Central memory CD8-positive, alpha-beta T cell (primary cell): ENCODE results near the gene FN3K.
"Not testable (repeated sequence)": the region's sequence is repeated elsewhere in the genome, so short reads cannot be mapped to it uniquely, and the experiment has no call there.

Experiments used
- ATAC-seq: fragments of 150-1000 bp; cut with Tn5 transposase; replicated peaks from 2 replicates; pipeline ENCODE4 v1.10.0; 2022; ENCODE audit warnings: mild to moderate bottlenecking, moderate FRiP score, moderate number of reproducible peaks; ENCODE audit not compliant: poor library complexity, severe bottlenecking; ENCODE audit errors: extremely low read depth
- DNase-seq, 2 donors: peaks; one replicate each; pipeline ENCODE4 v3.0.0; 2021; ENCODE audit warnings: low spot score in 2 of 2
- H3K27ac Mint-ChIP-seq: one replicate; pipeline ENCODE4 v1.8.0; 2022; ENCODE audit warnings: low read depth, mild to moderate bottlenecking, moderate library complexity, mixed read lengths
- H3K27me3 Mint-ChIP-seq: one replicate; pipeline ENCODE4 v1.8.0; 2022; ENCODE audit warnings: mixed read lengths
- H3K36me3 Mint-ChIP-seq: one replicate; pipeline ENCODE4 v1.8.0; 2022; ENCODE audit warnings: mild to moderate bottlenecking, moderate library complexity, mixed read lengths; ENCODE audit not compliant: insufficient read depth
- H3K4me1 Mint-ChIP-seq: one replicate; pipeline ENCODE4 v1.8.0; 2022; ENCODE audit warnings: mixed read lengths
- H3K4me3 Mint-ChIP-seq: one replicate; pipeline ENCODE4 v1.8.0; 2022; ENCODE audit warnings: mild to moderate bottlenecking, moderate library complexity, mixed read lengths
- H3K9me3 Mint-ChIP-seq: one replicate; pipeline ENCODE4 v1.8.0; 2022; ENCODE audit warnings: mixed read lengths

Gene FN3K

DNA sequence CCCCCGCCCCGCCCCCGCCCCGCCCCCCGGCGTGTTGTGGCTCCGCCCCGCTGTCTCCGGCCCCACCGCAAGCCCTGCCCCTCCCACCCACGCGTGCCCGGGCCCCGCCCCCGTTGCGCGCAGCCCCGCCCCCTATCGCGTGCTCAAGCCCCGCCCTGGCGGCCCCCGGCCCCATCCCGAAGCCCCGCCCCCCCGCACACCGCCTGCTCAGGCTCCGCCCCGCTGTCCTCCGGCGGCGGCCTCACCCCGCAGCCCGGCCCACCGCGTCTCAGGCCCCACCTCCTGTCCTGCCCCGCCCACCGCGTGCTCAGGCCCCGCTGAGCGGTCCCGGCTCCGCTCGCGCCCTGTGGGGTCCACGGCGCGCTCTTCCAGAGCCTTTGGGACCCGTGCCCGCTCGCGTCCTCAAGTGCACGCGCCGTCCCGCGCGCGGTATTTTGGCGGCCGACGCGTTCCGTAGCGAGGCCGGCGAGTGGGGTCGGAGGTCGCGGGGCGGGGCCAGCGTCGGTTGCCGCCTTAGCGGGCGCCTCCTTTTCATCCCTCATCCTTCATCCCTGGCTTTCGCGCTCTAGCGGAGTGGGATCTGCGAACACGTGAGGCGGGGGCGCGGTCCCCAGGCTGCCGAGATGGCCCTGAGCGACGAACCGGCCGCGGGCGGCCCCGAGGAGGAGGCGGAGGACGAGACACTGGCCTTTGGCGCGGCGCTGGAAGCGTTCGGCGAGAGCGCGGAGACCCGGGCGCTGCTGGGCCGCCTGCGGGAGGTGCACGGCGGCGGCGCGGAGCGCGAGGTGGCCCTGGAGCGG, 16.4 kb downstream of the FN3K start, which contains the start of gene TBCD:
TSS of gene TBCD (plus strand) at position 495 of the 800 bp plus-strand sequence. CDS start at position 624, 129 bp downstream.
- ATAC-seq: peak; percentile 69
- Mint-ChIP-seq H3K9me3 (no peaks in the 10 kb centered on the region), H3K27ac (no peak within 1 kb of the TSS)

DNA sequence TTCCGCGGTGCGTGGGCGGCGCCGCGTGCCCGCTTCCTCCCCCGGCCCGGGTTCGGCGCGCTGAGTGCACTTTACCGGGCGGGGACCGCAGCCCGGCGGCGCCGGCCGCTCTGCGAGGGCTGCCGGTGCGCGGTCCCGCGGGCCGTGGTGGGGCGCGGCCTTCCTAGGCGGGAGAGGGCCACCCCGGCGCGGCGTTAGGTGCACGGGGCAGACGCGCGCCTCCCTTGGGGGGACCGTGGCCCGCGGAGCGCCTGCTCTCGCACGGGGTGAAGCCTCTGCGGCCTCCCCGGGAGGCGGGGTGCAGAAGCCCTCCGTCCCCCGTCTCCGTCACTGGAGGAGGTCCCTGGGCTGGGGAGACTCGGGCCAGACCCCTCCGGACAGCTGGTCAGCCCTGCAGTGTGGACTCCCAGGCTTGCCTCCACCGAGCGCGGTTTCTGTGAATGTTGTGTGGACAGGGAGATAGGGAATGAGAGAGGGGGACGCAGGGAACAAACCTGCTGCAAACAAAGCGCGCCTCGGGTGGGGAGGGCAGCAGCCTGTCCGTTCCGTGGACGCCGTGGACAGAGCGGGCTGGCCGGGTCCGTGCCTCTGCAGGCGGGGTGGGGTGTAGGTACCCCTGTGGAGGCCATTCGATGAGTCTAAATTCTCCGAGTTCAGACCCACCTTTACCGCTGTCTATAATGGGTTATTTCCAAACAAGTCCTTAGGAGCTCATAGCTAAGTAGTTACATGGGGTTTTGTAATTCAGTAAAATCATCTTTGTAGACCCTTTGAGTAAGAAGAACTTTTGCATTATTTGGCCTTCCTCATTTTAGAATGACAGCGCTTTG, 17.2 kb downstream of the FN3K start:
- H3K27ac Mint-ChIP-seq: no peak overlapping the region
- DNase-seq: no peak
- H3K36me3 Mint-ChIP-seq: peaks cover 14% of the 10 kb centered on the region
- H3K9me3 Mint-ChIP-seq: no peaks in the 10 kb centered on the region
- ATAC-seq: peak; percentile 41
- peaks cover 25% of the 10 kb centered on the region for H3K4me1 Mint-ChIP-seq
- no peaks in the 10 kb centered on the region for H3K27me3 Mint-ChIP-seq
- H3K4me3 Mint-ChIP-seq: peak overlapping the region; percentile 78

More for the DNA sequence above, 16.4 kb downstream of the FN3K start, which contains the start of gene TBCD:
- H3K4me3 Mint-ChIP-seq: peak within 1 kb of the TSS; percentile 78
- DNase-seq: peak; percentile 69
- no peaks in the 10 kb centered on the region for H3K27me3 Mint-ChIP-seq
- H3K36me3 Mint-ChIP-seq: peaks cover 7% of the 10 kb centered on the region
- H3K4me1 Mint-ChIP-seq: peaks cover 25% of the 10 kb centered on the region

DNA sequence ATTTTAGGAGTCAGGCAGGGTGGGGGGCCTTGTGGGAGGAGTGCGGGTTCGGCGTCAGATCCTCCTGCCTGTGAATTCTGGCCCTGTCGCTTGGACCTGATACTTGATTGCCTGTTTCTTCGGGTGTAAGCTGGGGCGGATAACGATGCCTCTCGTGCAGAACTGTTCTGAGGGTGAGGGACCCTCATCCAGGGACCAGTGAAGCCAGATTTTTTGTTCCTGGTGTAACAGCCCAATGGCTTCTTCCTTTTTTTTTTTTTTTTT, 17.7 kb downstream of the FN3K start:
- Mint-ChIP-seq H3K36me3 (peaks cover 17% of the 10 kb centered on the region), H3K9me3 (no peaks in the 10 kb centered on the region), H3K27ac (no peak overlapping the region), H3K4me3 (peak overlapping the region; percentile 78), H3K4me1 (peaks cover 25% of the 10 kb centered on the region), H3K27me3 (no peaks in the 10 kb centered on the region)
- no peak for DNase-seq
- no peak for ATAC-seq

DNA sequence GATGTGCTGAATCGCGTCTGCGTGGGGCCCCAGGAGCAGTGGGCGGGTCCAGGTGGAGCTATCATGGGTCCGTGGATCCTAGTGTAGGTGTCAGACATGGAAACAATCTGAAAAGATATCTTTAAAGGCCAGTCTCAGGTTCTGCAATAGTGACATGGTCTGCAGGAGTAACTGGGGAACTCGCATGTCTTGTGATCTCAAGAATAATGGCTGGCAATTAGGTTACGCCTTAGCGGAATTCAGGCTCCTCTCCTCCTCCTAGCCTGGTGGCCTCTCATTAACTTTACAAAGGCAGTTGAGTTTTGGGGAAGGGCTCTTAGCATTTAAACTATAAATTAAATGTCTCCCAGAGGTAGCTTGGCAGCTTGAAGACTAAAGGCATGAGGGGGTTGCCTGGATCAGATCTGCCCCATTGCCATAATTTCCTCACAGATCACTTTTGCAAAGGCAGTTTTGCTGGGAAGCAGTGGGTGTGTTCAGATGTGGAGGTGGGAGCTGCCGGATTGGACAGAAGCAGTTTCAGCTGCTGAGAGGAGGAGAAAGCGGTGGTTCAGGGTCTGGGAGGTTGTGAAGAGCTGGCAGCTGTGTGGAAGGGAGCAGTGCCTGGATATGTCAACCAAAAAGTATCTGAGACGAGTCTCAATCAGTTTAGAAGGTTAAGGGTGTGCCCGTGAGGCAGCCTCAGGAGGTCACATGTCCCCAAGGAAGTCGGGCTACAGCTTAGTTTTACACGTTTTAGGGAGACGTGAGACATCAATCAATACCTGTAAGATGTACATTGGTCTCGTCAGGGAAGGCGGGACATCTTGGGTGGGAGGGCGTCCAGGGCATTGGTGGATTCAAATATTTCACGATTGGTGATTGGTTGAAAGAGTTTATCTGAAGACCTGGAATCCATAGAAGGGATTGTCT, 19.1 kb downstream of the FN3K start:
- Mint-ChIP-seq H3K4me3 (peak overlapping the region; percentile 78), H3K36me3 (peaks cover 20% of the 10 kb centered on the region), H3K27ac (no peak overlapping the region), H3K27me3 (no peaks in the 10 kb centered on the region), H3K4me1 (peaks cover 25% of the 10 kb centered on the region), H3K9me3 (no peaks in the 10 kb centered on the region)
- ATAC-seq (no peak), DNase-seq (no peak)

DNA sequence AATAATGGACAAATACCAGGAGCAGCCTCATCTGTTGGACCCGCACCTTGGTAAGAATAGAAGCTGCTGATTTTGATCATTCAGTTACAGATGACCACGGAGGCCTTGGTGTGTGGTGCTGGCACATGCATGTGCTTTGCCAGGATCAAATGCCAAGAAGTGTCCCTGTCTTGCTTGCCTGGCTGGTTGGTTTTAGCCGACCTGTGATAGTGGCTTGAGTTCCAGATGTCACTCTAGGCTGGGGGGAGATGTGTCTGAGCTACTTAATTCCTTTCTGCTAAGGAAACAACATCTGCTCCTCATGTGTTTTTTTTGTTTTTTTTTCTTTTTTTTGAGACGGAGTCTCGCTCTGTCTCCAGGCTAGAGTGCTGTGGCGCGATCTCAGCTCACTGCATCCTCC, 20.8 kb downstream of the FN3K start:
- Mint-ChIP-seq H3K27me3 (no peaks in the 10 kb centered on the region), H3K9me3 (no peaks in the 10 kb centered on the region), H3K27ac (peak overlapping the region; percentile 70), H3K4me3 (no peak overlapping the region), H3K36me3 (peaks cover 27% of the 10 kb centered on the region), H3K4me1 (peaks cover 25% of the 10 kb centered on the region)
- ATAC-seq (no peak), DNase-seq (no peak)

DNA sequence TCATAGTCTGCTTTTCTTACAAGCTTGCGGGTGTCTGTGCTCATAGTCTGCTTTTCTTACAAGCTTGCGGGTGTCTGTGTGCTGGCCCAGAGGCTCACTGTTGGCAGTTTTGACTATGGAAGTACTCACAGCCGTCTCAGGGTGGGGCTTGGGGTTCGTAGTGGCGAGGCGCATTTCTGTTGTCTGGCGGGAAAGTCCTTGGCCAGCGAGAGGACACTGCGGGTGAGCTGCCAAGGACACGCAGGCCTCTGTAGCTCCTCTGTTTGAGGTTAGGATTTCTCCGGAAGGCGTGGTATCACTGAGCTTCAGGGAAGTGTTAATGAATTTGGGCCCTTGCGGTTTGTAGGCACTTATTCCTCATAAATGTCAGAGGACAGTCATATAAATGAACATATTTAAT, 30.0 kb downstream of the FN3K start:
- Mint-ChIP-seq H3K27ac (no peak overlapping the region), H3K4me1 (no peaks in the 10 kb centered on the region), H3K36me3 (peaks cover 39% of the 10 kb centered on the region), H3K27me3 (no peaks in the 10 kb centered on the region), H3K4me3 (no peak overlapping the region), H3K9me3 (no peaks in the 10 kb centered on the region)
- DNase-seq (no peak), ATAC-seq (no peak)

DNA sequence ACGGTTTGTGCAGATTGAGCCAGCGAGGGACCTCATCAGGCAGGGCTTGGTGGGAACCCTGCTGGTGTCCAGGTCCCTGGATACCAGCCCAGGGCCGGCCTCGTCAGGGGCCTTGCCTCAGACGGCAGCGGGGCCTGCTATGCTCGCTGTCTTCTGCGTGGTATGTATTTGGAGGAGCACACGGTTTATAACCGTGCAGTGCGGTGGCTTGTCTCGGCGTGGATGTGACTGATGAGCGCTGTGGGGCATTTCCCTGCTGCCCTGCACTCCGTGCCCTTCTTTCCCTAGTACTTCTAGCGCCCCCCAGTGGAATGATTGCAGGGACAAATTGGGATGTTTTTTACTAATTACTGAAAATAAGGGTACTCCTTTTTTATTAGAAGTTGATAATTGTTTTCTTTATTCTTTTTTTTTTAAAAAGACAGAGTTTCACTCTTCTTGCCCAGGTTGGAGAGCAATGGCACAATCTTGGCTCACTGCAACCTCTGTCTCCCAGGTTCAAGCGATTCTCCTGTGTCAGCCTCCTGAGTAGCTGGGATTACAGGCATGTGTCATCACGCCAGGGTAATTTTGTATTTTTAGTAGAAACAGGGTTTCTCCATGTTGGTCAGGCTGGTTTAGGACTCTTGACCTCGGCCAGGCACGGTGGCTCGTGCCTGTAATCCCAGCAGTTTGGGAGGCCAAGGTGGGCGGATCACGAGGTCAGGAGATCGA, 31.8 kb downstream of the FN3K start:
- H3K4me1 Mint-ChIP-seq: peaks cover 3% of the 10 kb centered on the region
- no peak overlapping the region for H3K27ac Mint-ChIP-seq
- DNase-seq (no peak), ATAC-seq (no peak)
- H3K36me3 Mint-ChIP-seq: peaks cover 39% of the 10 kb centered on the region
- no peaks in the 10 kb centered on the region for H3K27me3 Mint-ChIP-seq
- H3K9me3 Mint-ChIP-seq: no peaks in the 10 kb centered on the region
- no peak overlapping the region for H3K4me3 Mint-ChIP-seq

DNA sequence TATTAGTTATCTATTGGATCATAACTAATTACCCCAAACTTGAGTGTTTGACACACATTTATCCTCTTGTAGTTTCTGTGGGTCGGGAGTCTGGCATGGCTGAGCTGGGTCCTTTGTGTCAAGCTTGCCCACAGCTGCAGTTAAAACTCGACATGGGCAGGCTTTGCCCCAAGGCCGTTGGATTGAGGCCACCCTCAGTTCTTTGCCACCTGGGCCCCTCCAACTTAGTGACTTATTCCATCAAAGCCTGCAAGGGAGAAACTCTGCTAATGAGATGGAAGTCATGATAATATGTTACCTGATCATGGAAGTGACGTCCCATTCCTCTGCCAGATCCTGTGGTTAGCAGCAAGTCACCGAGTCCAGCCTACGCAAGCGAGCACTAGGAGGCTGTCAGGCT, 33.6 kb downstream of the FN3K start:
- Mint-ChIP-seq H3K4me1 (peaks cover 5% of the 10 kb centered on the region), H3K9me3 (no peaks in the 10 kb centered on the region), H3K27ac (no peak overlapping the region), H3K4me3 (no peak overlapping the region), H3K27me3 (no peaks in the 10 kb centered on the region), H3K36me3 (peaks cover 31% of the 10 kb centered on the region)
- ATAC-seq (no peak), DNase-seq (no peak)

DNA sequence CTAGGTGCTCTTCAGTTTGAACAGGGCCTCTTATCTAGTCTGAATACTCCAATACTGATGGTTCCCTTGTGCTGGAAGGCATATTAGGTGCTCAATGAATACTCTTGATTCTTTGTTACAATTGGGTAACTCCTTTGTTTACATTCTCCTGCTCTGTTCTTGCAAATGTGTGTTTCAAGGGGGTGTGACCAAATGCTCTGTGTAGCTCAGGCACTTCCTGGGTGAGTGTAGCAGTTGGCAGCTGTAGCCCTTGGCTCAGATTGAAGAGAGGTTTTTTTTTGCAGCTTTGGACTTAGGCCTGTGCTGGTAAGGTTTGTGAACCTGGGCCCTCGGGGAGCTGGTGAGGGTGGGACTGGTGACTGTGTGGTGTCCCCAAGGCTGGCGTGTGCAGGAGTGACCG, 36.6 kb downstream of the FN3K start:
- ATAC-seq (no peak), DNase-seq (no peak)
- H3K27ac Mint-ChIP-seq: peak overlapping the region; percentile 22
- peak overlapping the region; percentile 54 for H3K4me3 Mint-ChIP-seq
- peaks cover 22% of the 10 kb centered on the region for H3K4me1 Mint-ChIP-seq
- H3K27me3 Mint-ChIP-seq: no peaks in the 10 kb centered on the region
- no peaks in the 10 kb centered on the region for H3K9me3 Mint-ChIP-seq
- H3K36me3 Mint-ChIP-seq: peaks cover 22% of the 10 kb centered on the region

DNA sequence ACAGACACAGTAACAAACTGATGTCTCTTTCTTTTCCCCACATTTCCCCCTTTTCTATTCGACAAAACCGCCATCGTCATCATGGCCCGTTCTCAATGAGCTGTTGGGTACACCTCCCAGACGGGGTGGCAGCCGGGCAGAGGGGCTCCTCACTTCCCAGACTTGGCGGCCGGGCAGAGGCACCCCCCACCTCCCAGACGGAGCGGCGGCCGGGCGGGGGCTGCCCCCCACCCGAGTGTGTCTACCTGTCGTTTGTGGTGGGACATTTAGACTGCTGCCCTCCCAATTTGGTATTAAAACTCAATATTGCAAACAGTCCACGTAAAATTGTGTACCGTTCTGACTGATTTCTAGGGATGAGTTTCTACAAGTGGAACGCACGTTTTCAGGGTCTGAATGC, 39.0 kb downstream of the FN3K start:
- not testable (repeated sequence) for H3K9me3 Mint-ChIP-seq, H3K27me3 Mint-ChIP-seq, ATAC-seq, DNase-seq
- Mint-ChIP-seq H3K4me3 (peak overlapping the region; percentile 76), H3K27ac (peak overlapping the region; percentile 65), H3K36me3 (peaks cover 15% of the 10 kb centered on the region), H3K4me1 (peaks cover 27% of the 10 kb centered on the region)

DNA sequence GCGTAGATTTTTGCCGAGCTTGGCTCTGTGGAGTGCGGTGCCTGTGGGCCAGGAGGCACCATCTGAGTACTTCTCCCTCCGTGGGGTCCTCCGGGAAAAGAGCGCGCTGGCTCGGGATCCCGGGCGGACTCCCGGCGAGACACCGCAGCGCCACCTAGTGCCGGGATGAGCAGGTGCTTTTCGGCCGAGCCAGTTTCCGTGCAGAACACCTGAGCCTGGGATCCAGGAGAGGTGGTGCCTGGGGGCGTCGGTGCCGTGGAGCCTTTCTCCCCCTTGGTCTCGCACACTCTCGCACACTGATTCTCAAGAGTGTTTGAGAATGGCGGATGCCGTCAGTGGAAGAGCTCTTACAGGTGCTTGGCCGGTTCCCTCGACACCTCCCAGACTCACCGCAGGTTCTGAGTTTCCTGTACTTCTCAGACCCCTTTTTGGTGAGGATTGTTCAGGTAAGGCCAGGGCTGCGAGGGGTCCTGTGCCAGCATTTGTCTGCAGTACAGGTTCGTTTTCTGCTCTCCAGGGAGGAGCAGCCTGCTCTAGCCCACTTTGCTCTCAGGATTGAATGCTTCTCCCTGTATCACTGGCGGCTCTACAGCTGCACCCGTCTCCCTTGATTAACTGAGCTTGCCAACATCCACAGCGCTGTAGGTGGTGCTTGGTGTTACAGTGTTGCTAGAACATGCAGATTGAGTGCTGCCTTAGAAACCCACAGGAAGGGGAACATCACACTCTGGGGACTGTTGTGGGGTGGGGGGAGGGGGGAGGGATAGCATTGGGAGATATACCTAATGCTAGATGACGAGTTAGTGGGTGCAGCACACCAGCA, 39.8 kb downstream of the FN3K start:
- H3K27ac Mint-ChIP-seq: peak overlapping the region; percentile 65
- no peaks in the 10 kb centered on the region for H3K27me3 Mint-ChIP-seq
- peaks cover 12% of the 10 kb centered on the region for H3K36me3 Mint-ChIP-seq
- H3K9me3 Mint-ChIP-seq: no peaks in the 10 kb centered on the region
- ATAC-seq (peak; percentile 94), DNase-seq (peak; percentile 27 to 56)
- H3K4me1 Mint-ChIP-seq: peaks cover 30% of the 10 kb centered on the region
- peak overlapping the region; percentile 76 for H3K4me3 Mint-ChIP-seq
